Stimulated activated CD4-positive, alpha-beta T cell treated with anti-CD3 and anti-CD28 coated beads, Interleukin-2, amount 100 ng/mL, for 48 hours (primary cell): Measurements from ENCODE around the gene PDZD7.

Experiments used
- DNase-seq, 2 donors: peaks; one replicate each; pipeline ENCODE4 v3.0.0-alpha.2; 2020

PDZD7 gene

DNA sequence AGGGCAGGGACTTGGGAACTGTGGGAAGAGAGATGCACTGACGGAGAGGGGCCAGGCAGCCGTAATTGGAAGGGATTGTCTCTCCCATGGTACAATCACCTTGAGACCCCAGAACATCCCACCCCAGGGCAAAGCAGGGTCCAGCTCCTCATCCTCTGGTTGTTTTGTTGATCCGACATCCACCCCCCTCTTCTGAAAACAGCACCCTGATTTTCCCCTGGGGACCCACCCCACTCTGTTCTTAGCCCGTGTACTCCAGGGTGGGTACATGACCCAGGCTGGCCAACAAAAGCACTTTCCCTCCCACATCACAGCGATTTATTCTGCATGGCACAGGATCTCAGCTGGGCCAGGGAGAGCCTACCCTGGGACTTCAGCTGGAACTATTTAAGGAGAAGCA is 14.1 kb downstream of the PDZD7 start:
- no peak for DNase-seq

DNA sequence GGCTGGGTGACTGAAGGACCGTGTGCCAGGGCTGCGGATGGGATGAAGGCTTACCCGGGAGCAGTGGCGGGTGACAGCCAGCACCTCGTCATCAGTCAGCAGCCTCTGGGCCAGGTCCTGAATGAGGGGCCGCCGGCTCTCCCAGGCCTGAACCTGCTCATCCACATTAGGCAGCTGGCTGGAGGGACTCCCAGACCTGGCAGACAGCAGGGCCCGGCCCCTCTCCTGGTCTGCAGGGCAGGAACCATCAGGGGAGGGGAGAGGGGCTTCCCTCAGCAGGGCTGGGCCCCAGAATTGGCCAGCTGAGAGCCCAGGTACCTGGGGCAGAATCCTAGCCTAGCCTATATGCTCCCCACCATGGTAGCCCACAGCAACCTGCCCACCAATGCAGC is 15.4 kb downstream of the PDZD7 start:
- DNase-seq = no peak

DNA sequence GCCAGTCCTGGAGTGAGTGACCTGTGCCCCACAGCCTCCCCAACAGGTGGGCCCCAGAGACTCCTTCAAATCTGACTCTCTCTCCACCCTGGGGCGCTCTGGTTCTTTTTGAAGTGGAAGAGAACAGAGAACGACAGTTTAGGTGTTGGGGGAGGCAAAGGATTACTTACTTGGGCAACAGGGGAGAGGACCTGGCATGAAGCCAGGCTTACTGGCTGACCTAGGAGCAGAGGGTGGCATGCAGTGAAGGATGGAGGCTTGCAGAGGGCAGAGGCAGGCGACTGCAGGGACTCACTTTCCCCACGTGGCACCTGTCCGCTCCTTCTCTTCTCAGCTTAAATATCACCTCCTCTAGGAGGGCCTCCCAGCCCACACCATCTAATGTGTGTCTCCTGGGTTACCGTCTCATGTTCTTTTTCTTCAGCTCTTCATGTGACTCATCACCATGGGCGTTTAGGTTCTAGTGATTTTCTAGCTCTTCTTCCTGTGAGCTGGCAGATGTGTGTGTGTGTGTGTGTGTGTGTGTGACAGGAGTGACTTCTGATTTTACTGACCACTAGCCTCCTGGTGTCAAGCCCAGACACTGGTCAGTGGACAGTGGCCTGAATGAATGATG is 15.9 kb downstream of the PDZD7 start:
- peak in 1 of 2 donors; percentile 19 for DNase-seq

- peak; percentile 84 to 87 for DNase-seq
These were observed 16.6 kb downstream of the PDZD7 start for GRCh38 chr10:101014230-101014884.

DNA sequence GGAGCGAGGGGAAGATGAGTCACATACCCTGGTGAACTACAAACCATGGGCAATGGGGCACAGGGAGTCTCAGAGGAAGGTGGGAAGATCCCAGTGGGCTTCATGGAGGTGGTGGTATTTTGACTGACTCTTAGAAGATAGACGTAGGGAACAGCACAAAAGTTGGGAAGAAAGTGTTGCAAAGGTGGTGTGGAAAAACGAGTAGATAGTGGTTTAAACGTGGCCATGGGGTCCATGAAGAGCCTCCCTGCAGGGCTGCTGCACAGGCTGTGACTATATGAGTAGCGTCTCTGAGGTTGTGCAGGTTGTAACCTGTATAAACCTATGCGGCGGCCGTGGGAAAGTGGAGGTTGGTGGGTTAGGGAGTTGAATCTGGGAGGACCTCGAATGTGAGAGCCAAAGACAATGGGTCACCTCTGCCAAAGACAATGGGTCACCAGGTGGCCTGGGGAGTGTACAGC is 17.5 kb downstream of the PDZD7 start:
- DNase-seq = no peak

GRCh38 chr10:101012525-101013364 is 18.2 kb downstream of the PDZD7 start:
- DNase-seq = peak; percentile 82

DNA sequence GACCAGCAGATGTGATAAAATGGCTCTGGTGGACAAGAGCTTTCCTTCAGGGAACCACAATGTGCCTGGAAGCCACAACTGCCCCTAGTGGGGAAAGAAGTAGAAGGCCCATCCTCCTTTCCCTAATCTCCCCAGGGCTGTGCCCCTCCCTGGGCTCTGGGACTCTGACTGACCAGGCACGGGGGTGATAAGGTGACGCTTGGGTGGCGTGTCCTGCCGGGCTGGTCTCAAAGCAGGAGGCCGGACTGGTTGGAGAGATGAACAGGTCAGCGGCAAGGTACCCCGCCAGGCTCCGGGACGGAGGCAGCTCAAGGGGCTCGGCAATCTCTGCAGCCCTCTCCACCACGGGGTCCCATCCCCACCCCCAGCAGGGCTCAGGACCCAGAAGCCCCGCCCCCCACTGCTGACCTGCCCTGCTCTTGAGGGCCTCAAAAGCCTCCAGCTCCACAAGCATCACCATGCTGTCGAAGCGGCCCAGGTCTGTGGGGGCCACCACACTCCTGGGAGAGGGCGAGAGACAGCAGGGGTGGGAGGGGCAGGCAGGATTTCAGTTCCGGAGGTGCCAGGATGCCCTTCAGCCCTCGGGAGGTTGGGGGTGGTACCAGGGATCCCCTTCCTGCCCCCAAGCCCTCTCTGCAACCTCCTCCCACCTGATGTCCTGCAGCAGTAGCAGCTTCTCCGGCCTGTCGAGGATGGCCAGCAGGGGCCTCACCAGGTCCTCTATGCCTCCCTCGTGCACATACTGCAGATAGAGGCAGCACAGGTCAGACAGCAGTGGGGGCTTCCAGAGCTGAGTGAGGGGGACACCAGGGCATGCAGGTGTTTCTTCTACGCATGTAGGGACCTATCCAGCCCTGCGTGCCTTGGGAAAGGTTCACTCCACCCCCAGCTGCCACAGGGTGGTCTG is 19.2 kb downstream of the PDZD7 start:
- no peak for DNase-seq

DNA sequence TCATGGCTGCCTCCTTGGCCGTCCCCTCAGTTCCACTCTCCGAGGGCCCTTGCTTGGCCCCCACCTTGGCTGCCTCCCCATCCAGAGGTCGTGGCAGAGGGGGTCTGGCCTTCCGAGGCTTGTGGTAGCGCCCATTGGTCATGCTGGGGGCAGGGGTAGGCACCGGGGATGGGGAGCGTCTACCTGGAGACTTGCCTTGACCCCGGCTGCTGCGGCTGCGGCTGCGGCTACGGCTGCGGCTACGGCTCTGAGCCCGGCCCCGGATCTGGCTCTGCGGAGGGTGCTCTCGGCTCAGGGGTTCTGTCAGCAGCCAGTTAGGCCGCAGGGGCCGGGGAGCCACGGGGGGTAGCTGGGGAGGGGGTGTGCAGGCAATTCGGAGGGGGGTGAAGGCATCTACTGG is 20.6 kb downstream of the PDZD7 start:
- DNase-seq = no peak

DNA sequence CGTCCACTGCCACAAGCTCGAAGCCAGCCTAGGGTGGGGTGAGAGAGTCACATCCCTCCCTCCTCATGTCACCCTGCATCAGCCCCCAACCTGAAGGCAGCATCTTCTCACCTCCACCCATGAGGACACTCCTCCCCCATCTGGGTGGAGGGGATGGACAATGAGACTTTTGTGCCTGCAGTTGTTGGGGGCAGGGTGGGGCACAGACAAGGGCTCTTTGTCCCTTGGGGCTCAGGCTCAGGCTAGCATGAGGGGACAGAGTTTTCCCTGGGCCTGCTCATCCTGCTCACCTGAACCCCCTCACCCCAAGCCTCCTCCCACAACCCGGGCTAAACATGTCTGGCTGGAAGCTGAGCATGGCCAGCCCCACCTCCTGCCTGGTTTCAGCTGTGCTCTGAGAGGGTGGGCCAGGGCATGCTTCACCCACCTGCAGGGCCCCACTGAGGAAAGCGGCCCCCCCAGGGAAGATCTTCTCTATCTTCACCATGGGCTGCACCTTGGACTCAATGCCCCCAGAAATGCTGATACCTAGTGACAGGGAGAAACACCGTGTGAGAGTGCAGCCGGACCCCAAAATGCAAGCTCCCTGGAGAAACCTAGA is 22.0 kb downstream of the PDZD7 start:
- DNase-seq = no peak

DNA sequence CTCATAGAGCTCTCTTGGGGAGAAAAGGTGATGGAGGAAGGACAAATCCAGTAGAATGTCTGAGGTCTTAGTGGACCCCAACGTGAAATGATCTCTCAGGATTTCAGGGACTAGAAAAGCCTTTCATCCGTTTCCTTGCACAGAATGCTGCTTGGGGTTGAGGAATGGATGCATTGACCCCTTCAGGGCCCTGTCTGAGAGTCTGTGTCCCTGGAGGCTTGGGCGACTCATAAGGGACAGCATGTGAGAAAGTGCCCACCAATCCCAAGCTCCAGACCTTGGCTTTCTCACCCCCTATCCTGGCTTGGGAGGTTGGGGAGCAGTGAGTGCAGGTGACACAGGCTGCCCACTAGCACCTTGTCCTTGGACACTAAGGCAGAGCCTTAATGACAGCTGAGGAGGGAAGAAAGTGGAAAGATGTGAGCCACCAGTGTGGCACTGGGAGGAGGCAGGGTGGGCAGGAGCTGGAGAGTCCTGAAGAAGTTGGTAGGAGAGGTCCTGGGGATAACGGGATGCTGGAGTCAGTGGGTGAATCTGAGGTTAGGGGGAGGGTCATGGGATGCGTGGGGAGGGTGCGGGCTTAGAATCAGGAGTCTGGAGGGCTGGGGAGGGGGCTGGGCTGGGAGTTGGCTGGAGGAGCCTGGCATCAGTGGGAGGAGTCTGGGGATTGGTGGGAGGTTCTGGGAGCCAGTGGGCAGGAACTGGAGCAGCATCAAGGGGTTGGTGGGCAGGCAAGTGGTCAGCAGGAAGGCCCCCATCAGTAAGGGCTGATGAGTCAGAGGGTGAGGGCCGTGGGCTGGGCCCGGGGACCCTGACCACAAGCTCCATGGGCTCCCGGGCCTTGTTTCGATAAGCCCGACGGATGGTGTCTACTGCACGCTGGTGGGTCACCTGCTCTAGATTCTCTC is 22.8 kb downstream of the PDZD7 start:
- DNase-seq = no peak

DNA sequence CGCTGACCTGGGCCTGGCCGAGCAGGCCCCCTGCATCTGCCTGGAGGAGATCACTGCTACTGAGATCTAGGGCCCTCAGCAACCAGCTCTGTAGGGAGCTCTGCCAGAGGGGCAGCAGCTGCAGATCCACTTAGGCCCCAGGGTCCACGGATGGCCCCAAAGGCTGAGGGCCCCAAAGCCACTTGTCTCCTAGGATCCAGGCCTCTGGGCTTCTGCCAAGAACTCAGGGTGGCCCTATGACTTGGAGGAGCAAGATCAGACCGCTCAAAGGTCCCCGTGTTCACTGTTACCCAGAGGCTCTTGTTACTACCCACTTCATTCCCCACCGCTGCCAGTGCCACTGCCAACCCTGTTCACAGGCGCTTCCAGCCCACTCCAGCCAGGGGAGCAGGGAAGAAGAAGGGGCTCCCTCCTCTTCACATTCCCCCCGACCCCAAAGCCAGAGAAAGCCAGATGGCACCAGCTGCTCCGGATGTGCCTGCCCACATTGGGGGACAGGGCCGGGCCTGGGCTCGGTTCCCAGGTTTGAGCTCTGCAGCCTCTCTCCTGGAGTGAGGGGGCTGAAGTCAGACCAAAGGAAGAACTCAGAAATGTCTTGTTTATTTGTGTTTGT is 23.7 kb downstream of the PDZD7 start:
- no peak for DNase-seq

- DNase-seq = no peak
These were observed 24.3 kb downstream of the PDZD7 start for GRCh38 chr10:101006593-101007098.

GRCh38 chr10:101005869-101006567 is 24.9 kb downstream of the PDZD7 start:
- DNase-seq = no peak

- no peak for DNase-seq
These were observed 25.6 kb downstream of the PDZD7 start for GRCh38 chr10:101005361-101005760.

DNA sequence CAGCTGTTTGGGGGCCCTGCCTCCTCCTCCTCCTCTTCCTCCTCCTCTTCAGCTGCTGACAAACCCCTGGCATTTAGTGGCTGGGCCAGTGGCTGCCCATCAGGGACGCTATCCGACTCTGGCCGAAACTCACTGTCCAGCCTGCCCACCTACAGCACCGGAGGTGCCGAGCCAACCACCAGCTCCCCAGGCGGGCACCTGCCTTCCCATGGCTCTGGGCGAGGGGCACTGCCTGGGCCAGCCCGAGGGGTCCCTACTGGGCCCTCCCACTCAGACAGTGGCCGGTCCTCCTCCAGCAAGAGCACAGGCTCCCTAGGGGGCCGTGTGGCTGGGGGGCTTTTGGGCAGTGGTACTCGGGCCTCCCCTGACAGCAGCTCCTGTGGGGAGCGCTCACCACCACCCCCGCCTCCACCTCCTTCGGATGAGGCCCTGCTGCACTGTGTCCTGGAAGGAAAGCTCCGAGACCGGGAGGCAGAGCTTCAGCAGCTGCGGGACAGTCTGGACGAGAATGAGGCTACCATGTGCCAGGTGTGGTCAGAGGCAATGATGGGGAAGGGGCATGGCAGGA is 27.2 kb downstream of the PDZD7 start:
- no peak for DNase-seq

GRCh38 chr10:101002456-101002855 is 28.5 kb downstream of the PDZD7 start:
- no peak for DNase-seq

GRCh38 chr10:101001659-101002035 is 29.3 kb downstream of the PDZD7 start:
- no peak for DNase-seq

DNA sequence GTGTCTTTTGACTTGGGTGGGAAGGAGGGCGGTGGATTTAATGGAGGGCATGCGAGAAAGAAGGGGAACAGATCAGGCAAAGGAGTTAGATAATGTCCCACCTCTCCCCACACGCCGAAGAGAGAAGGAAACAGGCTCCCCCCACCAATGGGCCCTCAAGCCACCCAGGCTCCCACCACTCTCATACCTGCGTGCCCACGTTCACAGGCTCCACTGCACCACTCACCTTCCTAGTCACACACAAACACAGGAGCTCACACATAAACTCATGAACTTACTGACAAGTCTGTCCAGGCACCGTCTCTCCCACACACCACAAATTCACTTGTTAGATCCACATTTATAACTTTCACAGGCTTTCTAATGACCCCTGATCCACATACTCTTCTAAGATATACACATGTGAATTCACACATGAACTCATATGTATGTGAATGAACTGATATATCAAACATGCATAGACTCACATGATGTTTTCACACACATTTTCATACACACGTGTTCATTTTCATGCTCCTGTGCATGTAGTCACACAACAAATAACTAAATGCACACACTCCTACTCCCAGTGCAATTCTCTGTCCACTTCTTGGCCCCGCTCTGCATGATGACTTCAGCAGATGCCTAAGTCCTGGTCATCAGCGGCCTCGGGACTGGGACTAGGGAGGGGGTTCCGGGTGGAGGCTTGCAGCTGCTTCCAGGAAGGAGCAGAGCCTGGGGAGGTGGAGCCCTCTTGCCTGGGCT is 29.8 kb downstream of the PDZD7 start:
- no peak for DNase-seq
